ENCODE data around the gene ZSWIM1. TPM values are rescaled to one million over a fixed set of nuclear protein-coding genes. Genes with fewer than 3 reads are reported as not detected.

ZSWIM1 gene
- total and polyA plus RNA-seq, 7 donors = 3.5 to 10.0 (median 6.1) TPM

- peak in 1 of 2 donors; percentile 73 for DNase-seq
- WGBS, 3 donors = 21 to 30% (median 23%) methylated on average over 14 of the region's 14 CpGs
- TF ChIP-seq, protein P1, sequence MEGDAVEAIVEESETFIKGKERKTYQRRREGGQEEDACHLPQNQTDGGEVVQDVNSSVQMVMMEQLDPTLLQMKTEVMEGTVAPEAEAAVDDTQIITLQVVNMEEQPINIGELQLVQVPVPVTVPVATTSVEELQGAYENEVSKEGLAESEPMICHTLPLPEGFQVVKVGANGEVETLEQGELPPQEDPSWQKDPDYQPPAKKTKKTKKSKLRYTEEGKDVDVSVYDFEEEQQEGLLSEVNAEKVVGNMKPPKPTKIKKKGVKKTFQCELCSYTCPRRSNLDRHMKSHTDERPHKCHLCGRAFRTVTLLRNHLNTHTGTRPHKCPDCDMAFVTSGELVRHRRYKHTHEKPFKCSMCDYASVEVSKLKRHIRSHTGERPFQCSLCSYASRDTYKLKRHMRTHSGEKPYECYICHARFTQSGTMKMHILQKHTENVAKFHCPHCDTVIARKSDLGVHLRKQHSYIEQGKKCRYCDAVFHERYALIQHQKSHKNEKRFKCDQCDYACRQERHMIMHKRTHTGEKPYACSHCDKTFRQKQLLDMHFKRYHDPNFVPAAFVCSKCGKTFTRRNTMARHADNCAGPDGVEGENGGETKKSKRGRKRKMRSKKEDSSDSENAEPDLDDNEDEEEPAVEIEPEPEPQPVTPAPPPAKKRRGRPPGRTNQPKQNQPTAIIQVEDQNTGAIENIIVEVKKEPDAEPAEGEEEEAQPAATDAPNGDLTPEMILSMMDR (IDR thresholded peaks at IDR 0.05) = no peak
- peak overlapping the region; percentile 98 for H3K27ac ChIP-seq
- no peaks in the 10 kb centered on the region for H3K27me3 ChIP-seq (ENCODE audit: insufficient read depth in 3 of 3, low read length in 2 of 3)
- peak; percentile 4 to 31 (median 17) for ATAC-seq
- peaks cover 48% of the 10 kb centered on the region for H3K4me1 ChIP-seq
- H3K36me3 ChIP-seq (ENCODE audit: insufficient read depth in 1 of 2, low read depth in 1 of 2) = peaks cover 0 to 30% of the 10 kb centered on the region in 2 donors
- intact Hi-C loops (cut with DNase I) = no loop called here
- H3K4me3 ChIP-seq = peak overlapping the region; percentile 68
- H3K9me3 ChIP-seq = no peaks in the 10 kb centered on the region
Measured at GRCh38 chr20:45834797-45835161, 46.2 kb upstream of the ZSWIM1 start.

DNA sequence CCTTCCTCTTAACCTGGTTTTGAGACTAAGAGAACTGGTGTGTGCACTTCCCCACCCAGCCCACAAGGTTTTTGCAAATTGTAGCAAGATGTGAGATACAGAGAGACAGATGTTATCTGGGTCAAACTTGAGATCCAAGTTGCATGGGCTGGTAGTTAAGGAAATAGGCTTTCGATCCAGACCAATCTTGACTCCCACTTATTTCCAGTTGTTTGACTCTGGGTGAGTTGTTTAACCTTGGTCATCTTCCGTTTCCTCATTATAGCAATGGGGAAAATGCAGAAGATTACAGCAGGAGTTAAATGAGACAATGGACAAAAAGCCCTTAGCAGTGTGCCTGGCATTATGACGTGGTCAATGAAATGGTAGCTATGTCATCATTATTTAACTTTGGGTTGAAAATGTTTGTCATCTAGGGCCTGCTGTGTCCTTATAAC, 45.7 kb upstream of the ZSWIM1 start:
- no peak for ATAC-seq
- no peaks in the 10 kb centered on the region for H3K27me3 ChIP-seq (ENCODE audit: insufficient read depth in 3 of 3, low read length in 2 of 3)
- intact Hi-C loops (cut with DNase I) = no loop called here
- no peaks in the 10 kb centered on the region for H3K9me3 ChIP-seq
- H3K36me3 ChIP-seq (ENCODE audit: insufficient read depth in 1 of 2, low read depth in 1 of 2) = peaks cover 0 to 35% of the 10 kb centered on the region in 2 donors
- no peak for DNase-seq
- peak overlapping the region; percentile 98 for H3K27ac ChIP-seq
- peak overlapping the region; percentile 68 for H3K4me3 ChIP-seq
- peaks cover 48% of the 10 kb centered on the region for H3K4me1 ChIP-seq
- TF ChIP-seq, protein P1 (IDR thresholded peaks at IDR 0.05) = no peak
- WGBS, 3 donors = 25 to 56% (median 28%) methylated on average over 3 of the region's 3 CpGs

DNA sequence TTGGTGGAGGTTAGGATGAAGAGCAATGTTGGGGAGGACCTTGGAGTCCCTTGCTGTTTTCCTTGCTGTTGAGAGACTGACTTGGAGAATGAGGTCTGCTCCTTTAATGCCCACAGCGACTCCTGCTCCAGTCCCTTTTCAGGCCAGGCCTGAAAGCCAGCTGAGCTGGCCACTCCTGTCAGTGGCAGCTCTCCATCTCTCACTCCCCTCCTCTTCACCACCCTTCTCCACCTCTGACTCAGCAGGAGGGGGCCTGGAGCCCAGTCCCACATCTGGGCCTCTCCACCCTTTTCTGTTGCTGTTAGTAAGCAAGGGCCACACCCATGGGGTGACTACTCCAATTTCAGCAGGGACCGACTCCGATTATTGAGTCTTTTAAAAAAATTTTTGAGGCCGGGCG, 45.2 kb upstream of the ZSWIM1 start:
- WGBS, 3 donors = 29 to 71% (median 31%) methylated on average over 5 of the region's 5 CpGs
- H3K4me1 ChIP-seq = peaks cover 48% of the 10 kb centered on the region
- ATAC-seq = peak; percentile 49 to 70 (median 67)
- peak; percentile 79 to 89 for DNase-seq
- no peaks in the 10 kb centered on the region for H3K27me3 ChIP-seq (ENCODE audit: insufficient read depth in 3 of 3, low read length in 2 of 3)
- TF ChIP-seq, protein P1 (IDR thresholded peaks at IDR 0.05) = no peak
- no peaks in the 10 kb centered on the region for H3K9me3 ChIP-seq
- H3K27ac ChIP-seq = peak overlapping the region; percentile 98
- peaks cover 0 to 40% of the 10 kb centered on the region in 2 donors for H3K36me3 ChIP-seq (ENCODE audit: insufficient read depth in 1 of 2, low read depth in 1 of 2)
- intact Hi-C loops (cut with DNase I) = no loop called here
- H3K4me3 ChIP-seq = peak overlapping the region; percentile 68

DNA sequence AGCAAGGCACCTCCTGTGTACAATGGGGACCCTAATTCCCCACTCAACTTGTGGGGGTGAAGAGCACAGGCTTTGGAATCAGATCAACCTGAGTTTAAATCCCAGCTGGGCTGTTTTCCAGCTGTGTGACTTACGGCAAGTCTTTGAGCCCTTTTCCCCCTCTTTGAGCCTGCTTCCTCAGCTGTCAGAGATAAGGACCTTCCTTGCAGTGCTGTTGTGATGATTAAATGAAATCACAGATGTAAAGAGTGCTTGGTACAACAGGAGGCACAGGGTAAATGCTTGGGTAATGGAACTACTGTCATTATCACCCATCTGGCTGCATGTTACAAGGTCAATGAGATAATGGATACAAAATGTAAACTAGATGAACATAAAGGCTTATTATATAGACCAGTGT, 44.2 kb upstream of the ZSWIM1 start:
- Histone ChIP-seq H3K27me3 (ENCODE audit: insufficient read depth in 3 of 3, low read length in 2 of 3) (no peaks in the 10 kb centered on the region), H3K27ac (peak overlapping the region; percentile 98), H3K9me3 (no peaks in the 10 kb centered on the region), H3K36me3 (ENCODE audit: insufficient read depth in 1 of 2, low read depth in 1 of 2) (peaks cover 0 to 50% of the 10 kb centered on the region in 2 donors), H3K4me1 (peaks cover 49% of the 10 kb centered on the region), H3K4me3 (peak overlapping the region; percentile 68)
- ATAC-seq (no peak), DNase-seq (no peak)
- WGBS, 3 donors = 0 to 14% (median 3%) methylated on average over 1 of the region's 1 CpG
- intact Hi-C loops (cut with DNase I) = no loop called here
- TF ChIP-seq, protein P1 (IDR thresholded peaks at IDR 0.05) = no peak

DNA sequence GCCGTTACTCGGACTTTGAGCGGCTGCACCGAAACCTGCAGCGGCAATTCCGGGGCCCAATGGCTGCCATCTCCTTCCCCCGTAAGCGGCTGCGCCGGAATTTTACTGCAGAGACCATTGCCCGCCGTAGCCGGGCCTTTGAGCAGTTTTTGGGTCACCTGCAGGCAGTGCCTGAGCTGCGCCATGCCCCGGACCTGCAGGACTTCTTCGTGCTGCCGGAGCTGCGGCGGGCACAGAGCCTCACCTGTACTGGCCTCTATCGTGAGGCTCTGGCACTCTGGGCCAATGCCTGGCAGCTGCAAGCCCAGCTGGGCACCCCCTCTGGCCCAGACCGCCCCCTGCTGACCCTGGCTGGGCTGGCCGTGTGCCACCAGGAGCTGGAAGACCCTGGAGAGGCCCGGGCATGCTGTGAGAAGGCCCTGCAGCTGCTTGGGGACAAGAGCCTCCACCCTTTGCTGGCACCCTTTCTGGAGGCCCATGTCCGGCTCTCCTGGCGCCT, 40.3 kb upstream of the ZSWIM1 start:
- TF ChIP-seq, protein P1 (IDR thresholded peaks at IDR 0.05) = no peak
- H3K4me3 ChIP-seq = no peak overlapping the region
- no peaks in the 10 kb centered on the region for H3K9me3 ChIP-seq
- peak in 3 of 4 donors; percentile 4 to 24 (median 23) for ATAC-seq
- H3K27me3 ChIP-seq (ENCODE audit: insufficient read depth in 3 of 3, low read length in 2 of 3) = no peaks in the 10 kb centered on the region
- peaks cover 41% of the 10 kb centered on the region for H3K4me1 ChIP-seq
- intact Hi-C loops (cut with DNase I) = loop anchor here in 1 of 2 donors (5.0 kb wide), 1 partner anchor 37 kb away; no protein-coding TSS in a partner anchor
- WGBS, 3 donors = 67 to 77% (median 69%) methylated on average over 22 to 25 of the region's 25 CpGs
- H3K27ac ChIP-seq = peak overlapping the region; percentile 67
- DNase-seq = peak in 1 of 2 donors; percentile 71
- H3K36me3 ChIP-seq (ENCODE audit: insufficient read depth in 1 of 2, low read depth in 1 of 2) = peaks cover 0 to 86% of the 10 kb centered on the region in 2 donors

Measured in psoas muscle (tissue), 8 donors.